Right lobe of liver (tissue), 6 donors: Measurements from ENCODE around the gene MYO1D. TPM values are rescaled to one million over a fixed set of nuclear protein-coding genes. Genes with fewer than 3 reads are reported as not detected.

Experiments used
- ATAC-seq, 4 donors: fragments of 200-7000 bp; cut with Tn5 transposase; one replicate each; pipeline ENCODE4 v1.9.1; 2020; ENCODE audit warnings: mild to moderate bottlenecking in 4 of 4, moderate library complexity in 4 of 4
- DNase-seq, 3 donors: peaks; one replicate each; pipeline ENCODE4 v3.0.0-alpha.2; 2020
- H3K27ac ChIP-seq, 3 donors: fragments of 200-600 bp; one replicate each; pipeline ENCODE4 v1.8.0; 2022
- H3K27me3 ChIP-seq, 2 donors: fragments of 200-600 bp; one replicate each; pipeline ENCODE4 v1.8.0; 2022
- H3K36me3 ChIP-seq, 4 donors: fragments of 200-600 bp; sonication (generic) in 1 of 4; one replicate each; pipeline versions ENCODE4 v1.5.1 to v1.8.0; 2017 to 2022; ENCODE audit warnings: control low read depth in 1 of 4
- H3K4me1 ChIP-seq, 4 donors: fragments of 200-600 bp; sonication (generic) in 1 of 4; one replicate each; pipeline versions ENCODE4 v1.5.1 to v1.8.0; 2017 to 2022; ENCODE audit warnings: control low read depth in 1 of 4
- H3K4me3 ChIP-seq, 3 donors: fragments of 200-600 bp; one replicate each; pipeline ENCODE4 v1.8.0; 2022
- H3K9me3 ChIP-seq, 4 donors: fragments of 200-600 bp; sonication (generic) in 1 of 4; one replicate each; pipeline versions ENCODE4 v1.5.1 to v1.8.0; 2017 to 2022; ENCODE audit warnings: control low read depth in 1 of 4
- POLR2A ChIP-seq: fragments of 450-650 bp; IDR thresholded peaks from one replicate; pipeline ENCODE4 v1.6.1; 2017; ENCODE audit warnings: antibody characterized with exemption, mild to moderate bottlenecking
- WGBS: methylation state at CpG from one replicate; pipeline ENCODE4 v1.1.6; 2018; ENCODE audit warnings: low coverage, low lambda C conversion rate; ENCODE audit not compliant: insufficient coverage; ENCODE audit errors: missing lambda C conversion rate; 5-methylcytosine and 5-hydroxymethylcytosine counted together
- intact Hi-C, 2 donors: fragments of 100-400 bp; cut with DNase I; formaldehyde crosslinking; loops; one replicate each; pipeline versions ENCODE4 v1.11.2 to v1.14.1; 2022
- total RNA-seq, 6 experiments: library from RNA; depleted of rRNA in 2 of 6; stranded (reverse); fragments of >200 nt in 2 of 6; fragmentation: NEBNext Ultra II Directional in 3 of 6; extraction: Animal tissue kit (Norgen Biotek cat#: 25700) in 3 of 6; gene quantifications; one replicate each; pipeline versions ENCODE4 v1.1.0 to v1.2.4, GENCODE V29; 2016 to 2023
- TF ChIP-seq, protein P1 (sequence below), 4 donors: fragments of 200-600 bp in 3 of 4; fragments of 450-650 bp in 1 of 4; IDR thresholded peaks; one replicate each; pipeline versions ENCODE4 v1.5.1 to v1.8.0; 2016 to 2022; ENCODE audit warnings: antibody characterized with exemption in 4 of 4, mild to moderate bottlenecking in 2 of 4
- donor health status: DM: no; HTN: yes; CAD: no.
- donor health status: DM: no; HTN: no; CAD: no.
- donor health status: DM: no; HTN: no; CAD: no.
- donor health status: DM: no; HTN: yes; CAD: no.
- donor health status: DM: no; HTN: yes; CAD: no.

Gene MYO1D
- total RNA-seq, 6 experiments from 2014 or later: 17.6 to 25.7 (median 21.0) TPM

DNA sequence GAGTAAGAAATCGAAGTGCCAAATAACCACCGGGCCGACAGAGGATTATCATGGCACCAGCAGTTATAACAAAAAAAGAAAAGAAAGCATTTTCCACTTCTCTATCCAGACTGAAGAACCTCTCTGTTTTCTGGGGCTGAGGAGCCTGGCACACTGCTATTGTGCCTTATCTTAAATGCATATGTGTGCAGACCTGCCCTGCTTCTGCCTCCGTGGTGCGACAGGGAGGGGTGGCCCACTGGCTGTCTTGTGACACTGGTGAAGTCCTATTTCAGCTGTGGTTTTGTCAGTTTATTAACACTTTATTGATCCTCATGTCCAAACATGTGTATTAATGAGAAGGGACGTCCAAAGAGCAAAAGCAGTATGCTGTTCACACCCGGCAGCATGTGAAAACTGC, 334.7 kb downstream of the MYO1D start:
- H3K27ac ChIP-seq: no peak overlapping the region
- DNase-seq (no peak), ATAC-seq (no peak)
- H3K4me1 ChIP-seq: no peaks in the 10 kb centered on the region
- intact Hi-C loops: no loop called here
- H3K36me3 ChIP-seq: no peaks in the 10 kb centered on the region
- 85% methylated on average over 6 of the region's 7 CpGs for WGBS
- H3K9me3 ChIP-seq: no peaks in the 10 kb centered on the region
- no peaks in the 10 kb centered on the region for H3K27me3 ChIP-seq
- H3K4me3 ChIP-seq: no peak overlapping the region
- no peak for TF ChIP-seq POLR2A
- TF ChIP-seq, protein P1, sequence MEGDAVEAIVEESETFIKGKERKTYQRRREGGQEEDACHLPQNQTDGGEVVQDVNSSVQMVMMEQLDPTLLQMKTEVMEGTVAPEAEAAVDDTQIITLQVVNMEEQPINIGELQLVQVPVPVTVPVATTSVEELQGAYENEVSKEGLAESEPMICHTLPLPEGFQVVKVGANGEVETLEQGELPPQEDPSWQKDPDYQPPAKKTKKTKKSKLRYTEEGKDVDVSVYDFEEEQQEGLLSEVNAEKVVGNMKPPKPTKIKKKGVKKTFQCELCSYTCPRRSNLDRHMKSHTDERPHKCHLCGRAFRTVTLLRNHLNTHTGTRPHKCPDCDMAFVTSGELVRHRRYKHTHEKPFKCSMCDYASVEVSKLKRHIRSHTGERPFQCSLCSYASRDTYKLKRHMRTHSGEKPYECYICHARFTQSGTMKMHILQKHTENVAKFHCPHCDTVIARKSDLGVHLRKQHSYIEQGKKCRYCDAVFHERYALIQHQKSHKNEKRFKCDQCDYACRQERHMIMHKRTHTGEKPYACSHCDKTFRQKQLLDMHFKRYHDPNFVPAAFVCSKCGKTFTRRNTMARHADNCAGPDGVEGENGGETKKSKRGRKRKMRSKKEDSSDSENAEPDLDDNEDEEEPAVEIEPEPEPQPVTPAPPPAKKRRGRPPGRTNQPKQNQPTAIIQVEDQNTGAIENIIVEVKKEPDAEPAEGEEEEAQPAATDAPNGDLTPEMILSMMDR (IDR thresholded peaks at IDR 0.05): no peak

DNA sequence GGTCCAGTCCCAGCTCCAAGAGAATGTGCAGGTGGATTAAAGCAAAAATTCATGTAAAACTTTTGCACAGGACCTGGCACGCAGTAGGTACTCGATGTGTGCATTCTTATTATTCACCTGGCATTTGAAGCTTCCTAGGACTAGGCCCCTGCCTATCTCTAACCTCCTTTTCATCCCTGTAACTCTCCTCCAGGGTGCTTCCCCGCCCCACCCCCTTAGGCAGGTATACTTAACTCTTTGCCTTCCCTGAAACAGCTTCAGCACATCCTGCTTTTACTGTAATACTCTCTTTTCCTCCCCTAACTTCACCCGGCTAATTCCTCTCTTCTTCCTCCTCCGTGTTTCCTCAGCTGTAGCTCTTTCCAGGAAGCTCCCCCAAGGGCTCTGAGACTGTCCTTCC, 335.3 kb downstream of the MYO1D start:
- Histone ChIP-seq H3K36me3 (no peaks in the 10 kb centered on the region), H3K27ac (no peak overlapping the region), H3K27me3 (no peaks in the 10 kb centered on the region), H3K4me3 (no peak overlapping the region), H3K9me3 (no peaks in the 10 kb centered on the region), H3K4me1 (no peaks in the 10 kb centered on the region)
- DNase-seq (no peak), ATAC-seq (no peak)
- WGBS: 76% methylated on average over 5 of the region's 5 CpGs
- TF ChIP-seq, protein P1 (IDR thresholded peaks at IDR 0.05): no peak
- TF ChIP-seq POLR2A: no peak
- intact Hi-C loops: no loop called here

DNA sequence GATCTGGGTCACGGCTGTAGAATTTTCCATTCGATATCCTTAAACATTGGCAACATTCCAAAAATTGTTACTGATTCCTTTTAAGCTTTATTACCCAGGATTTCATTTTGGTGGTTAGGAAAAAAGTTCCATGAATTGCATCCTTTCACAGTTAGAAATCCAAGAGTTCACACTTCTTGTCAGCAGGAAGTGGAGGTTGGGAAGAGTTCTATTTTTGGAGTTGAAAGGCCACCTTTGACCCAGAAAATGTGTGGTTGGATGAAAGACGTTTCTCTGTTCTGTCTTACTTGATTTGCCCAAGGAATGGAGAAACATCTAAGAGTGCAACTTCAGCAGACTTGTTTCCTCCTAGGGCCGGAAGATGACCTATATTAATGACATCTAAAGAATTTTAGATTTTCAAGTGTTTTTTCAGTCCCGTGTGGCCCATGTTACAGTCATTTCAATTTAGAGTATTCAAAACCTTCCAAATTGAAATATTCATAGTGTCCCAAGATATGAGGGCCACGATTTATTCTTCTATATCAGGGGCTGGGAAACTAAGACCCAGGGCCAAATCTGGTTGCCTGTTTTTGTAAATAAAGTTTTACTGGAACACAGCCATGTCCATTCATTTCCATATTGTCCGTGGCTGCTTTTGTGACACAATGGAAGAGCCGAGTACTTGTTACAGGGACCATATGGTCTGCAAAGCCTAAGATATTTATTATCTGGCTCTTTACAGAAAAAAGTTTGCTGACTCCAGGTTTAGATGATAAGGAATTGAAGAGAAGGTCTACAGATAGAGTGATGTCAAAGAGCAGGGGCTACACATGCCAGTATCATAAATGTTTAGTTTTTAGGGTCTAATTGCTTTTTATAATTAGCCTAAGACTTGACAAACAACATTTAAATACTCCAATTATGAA, 339.9 kb downstream of the MYO1D start:
- 53% methylated on average over 8 of the region's 8 CpGs for WGBS
- ATAC-seq (peak; percentile 27 to 50 (median 37)), DNase-seq (no peak)

DNA sequence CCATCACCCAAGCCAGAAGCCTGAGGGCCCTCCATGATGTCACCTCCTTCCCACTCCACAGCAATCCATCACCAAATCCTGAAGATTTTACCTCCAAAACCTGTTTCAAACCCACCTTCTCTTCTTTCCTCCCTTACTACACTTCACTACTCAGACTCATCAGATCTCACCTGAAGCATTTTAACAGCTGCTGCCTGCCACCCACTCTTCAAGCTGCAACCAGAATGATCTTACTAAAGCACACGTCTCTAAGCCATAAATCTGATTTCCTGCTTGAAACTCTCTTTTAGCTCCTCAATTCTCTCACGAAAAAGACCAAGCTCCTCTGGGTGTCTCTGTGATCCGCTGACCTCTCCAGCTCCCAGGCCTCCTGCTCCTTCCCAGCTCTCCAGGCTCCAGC, 343.6 kb downstream of the MYO1D start:
- DNase-seq: no peak
- 79% methylated on average over 3 of the region's 3 CpGs for WGBS

More for the DNA sequence above, 339.9 kb downstream of the MYO1D start:
- no peaks in the 10 kb centered on the region for H3K9me3 ChIP-seq
- peak overlapping the region in 1 of 3 donors; percentile 5 for H3K27ac ChIP-seq
- no peak overlapping the region for H3K4me3 ChIP-seq
- H3K36me3 ChIP-seq: no peaks in the 10 kb centered on the region
- no peaks in the 10 kb centered on the region for H3K4me1 ChIP-seq
- no peaks in the 10 kb centered on the region for H3K27me3 ChIP-seq
- TF ChIP-seq, protein P1 (IDR thresholded peaks at IDR 0.05): no peak
- no peak for TF ChIP-seq POLR2A
- intact Hi-C loops: no loop called here

More for the DNA sequence above, 343.6 kb downstream of the MYO1D start:
- Histone ChIP-seq H3K4me1 (no peaks in the 10 kb centered on the region), H3K9me3 (no peaks in the 10 kb centered on the region), H3K27ac (no peak overlapping the region), H3K4me3 (no peak overlapping the region), H3K27me3 (no peaks in the 10 kb centered on the region), H3K36me3 (no peaks in the 10 kb centered on the region)
- TF ChIP-seq, protein P1 (IDR thresholded peaks at IDR 0.05): no peak
- TF ChIP-seq POLR2A: no peak
- ATAC-seq: no peak
- intact Hi-C loops: no loop called here
